Occipital lobe (tissue), 3 donors: ENCODE results near the gene PMVK. TPM values are rescaled to one million over a fixed set of nuclear protein-coding genes. Genes with fewer than 3 reads are reported as not detected.
A peak's percentile ranks its signal among the peaks of the same experiment; 100 is the strongest.

Source experiments
- DNase-seq: peaks from one replicate; lab custom pipeline; 2025; lab: John Stamatoyannopoulos, UW
- small RNA-seq: library from RNA; depleted of rRNA; stranded (forward); fragments of <200 nt; gene quantifications from one replicate; pipeline ENCODE3, GENCODE V24; 2014
- total RNA-seq: library from RNA; depleted of rRNA; stranded (reverse); fragments of >200 nt; gene quantifications from one replicate; pipeline ENCODE4 v1.2.3, GENCODE V29; 2014

Gene PMVK
- total RNA-seq, 1 donor from 2014 or later: 12.0 TPM

DNA sequence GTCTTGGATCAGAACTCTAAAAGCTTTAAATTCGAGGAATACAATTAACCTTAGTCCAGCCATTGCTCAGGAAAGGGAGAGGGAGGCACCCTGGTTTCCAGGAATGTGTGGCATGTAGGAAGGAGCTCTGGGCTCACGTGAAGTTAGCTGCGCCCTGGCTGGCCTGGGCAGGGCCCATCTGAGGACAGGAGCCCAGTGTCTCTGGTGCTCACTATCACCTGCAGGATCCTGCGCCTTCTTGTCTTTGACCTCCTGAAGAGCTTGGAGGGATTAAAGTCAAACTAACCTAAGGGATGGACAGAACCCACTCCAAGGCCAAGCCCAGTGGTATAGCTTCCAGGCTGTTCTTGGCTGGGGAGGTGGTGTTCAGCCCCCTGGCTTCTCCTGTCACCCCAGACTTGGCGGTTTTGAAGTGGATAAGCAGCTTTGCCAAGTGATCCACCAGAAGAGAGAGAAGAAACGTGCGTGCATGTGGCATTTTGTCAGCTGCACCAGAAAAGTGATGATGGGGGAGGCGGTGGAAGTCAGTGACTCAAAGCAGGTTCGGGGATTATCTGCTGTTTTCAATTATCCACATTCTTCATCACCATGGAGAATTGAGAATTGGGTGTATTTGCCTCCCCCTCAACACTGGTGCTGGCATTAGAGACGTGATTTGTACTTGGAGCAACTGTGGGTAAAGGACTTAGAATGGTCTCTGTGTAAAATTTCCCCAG is 54.5 kb downstream of the PMVK start:
- no peak for DNase-seq

DNA sequence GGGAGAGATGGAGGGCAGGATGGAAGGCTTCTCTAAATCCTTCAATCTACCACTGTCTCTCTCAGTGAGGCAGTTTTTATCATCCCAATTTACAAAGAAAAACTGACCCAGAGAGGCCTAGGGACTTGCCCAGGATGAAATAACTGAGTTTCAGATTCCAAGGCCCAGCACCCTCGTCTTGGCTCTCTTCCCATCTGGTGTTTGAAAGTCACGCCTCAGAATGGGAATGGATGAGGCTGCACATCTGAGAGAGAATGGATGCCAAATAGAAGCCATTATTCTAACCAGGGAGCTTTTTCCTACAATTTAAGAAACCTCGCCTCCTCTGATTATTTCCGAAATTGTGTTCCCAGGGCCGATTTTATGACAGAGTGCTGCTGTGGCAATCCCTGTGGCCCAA is 55.8 kb downstream of the PMVK start:
- DNase-seq: no peak

DNA sequence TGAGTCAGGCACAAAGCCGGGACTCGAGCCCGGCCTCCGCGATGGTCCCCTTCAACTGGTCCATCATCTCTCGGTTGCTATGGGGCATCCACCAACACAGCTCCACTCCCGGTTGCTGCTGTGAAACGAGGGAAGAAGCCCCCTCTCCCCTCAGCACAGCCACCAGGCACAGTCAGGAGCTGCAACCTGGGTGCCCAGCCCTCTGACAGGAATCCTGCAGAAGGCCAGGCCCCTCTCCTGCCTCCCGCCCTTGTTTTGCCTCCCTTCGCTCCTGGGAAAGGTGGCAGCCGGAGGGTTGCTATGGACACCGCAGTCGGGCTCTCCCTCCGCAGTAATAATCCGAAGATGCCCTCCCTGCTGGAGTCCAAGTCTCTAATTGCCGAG is 57.5 kb downstream of the PMVK start:
- DNase-seq: no peak

DNA sequence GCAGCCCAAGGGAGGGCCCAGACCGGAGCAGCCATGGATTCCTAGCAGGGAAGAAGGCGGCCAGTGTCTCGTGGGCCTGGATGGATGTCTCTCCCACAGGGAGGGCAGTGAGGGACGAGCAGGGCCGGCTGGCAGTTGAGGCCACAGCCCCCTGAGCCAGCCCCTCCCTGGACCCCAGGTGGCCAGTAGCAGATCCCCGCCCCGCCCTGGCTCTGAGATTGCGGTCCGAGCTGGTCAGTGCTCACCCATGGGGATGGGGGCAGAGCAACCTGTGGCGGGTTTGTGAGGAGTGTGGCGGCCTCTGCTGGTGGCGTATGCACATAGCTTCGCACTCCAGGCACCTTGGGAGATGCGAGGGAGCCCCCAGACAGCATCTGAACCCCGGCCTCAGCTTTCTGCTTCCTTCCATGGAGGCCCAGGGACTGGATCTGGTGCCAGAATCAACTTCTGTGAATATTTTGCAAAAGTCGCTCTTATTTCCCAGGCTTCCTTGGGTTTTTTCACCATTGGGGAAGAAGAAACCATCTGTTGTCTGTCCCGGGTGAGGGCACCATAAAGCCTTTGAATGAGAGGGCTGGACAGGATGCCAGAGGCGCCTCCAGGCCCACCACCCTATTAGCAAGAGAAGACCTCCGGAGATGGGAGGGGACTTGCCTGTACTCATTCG is 58.0 kb downstream of the PMVK start:
- DNase-seq: peak; percentile 59

DNA sequence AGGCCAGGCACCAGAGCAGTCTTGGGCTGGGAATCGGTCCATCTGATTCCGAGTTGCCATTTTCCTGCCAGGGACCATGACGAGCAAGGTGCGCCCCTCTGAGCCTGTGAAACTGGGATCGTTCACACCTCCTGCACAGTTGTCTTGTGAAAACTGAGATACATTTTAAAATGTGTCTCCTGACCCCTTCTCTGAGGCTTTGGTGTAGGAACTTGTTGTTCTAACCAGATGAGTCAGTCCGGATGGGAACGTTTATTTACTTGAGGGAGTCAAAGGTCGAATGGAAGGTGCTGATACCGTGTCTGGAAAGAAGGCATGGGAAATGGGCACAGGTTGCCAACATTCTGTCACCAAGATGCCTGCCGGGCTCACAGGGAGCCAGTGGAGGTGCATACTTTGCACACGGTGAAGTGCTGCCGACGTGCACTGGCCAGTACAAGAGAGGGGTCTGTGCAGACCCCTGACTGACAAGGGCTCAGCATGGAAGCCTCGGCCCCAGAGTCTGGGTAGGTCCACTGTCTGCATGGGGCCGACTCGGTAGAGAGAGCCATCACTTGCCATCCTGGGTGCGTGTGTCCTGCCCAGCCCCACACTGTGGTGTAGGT is 59.0 kb downstream of the PMVK start:
- DNase-seq: no peak

DNA sequence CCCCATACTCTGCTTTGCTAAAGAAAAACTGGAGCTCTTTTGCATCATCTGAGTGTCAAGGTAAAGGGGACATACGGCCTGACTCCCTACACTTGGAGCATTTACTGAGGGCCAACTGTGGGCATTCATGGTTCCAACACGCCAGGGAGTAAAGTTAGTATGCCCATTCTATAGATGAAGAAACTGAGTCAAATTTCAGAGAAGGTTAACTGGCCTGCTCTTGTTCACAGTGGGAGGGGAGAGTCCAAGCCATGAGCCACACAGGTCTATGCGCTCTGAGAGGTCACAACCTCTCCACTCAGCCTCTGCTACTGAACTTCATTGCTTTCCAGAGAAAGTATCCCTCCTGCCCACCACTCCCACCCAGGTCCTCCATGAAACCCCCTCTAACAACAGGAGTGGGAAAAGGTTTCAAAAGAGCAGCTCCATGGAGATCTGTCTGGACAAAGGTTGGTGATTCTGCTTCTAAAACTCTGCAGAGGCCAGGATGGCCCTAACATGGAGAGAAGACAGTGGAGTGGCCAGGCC is 59.6 kb downstream of the PMVK start:
- DNase-seq: no peak

Small RNAs within 50 kb of the gene (small RNA-seq; reads per million reads assigned to genes)
- gene MIR4258 (not detected), gene RF00017 (not detected)

Other genes with a start within 250 kb of the PMVK start
- 3.6 TPM for gene KCNN3, start 66.4 kb downstream of the PMVK start, total RNA-seq
- 25.0 TPM for gene PBXIP1, start 19.4 kb upstream of the PMVK start, total RNA-seq
- 11.2 TPM for gene PYGO2, start 25.1 kb upstream of the PMVK start, total RNA-seq
- gene SHC1, start 34.0 kb upstream of the PMVK start, total RNA-seq: 10.0 TPM
- gene CKS1B, start 38.0 kb upstream of the PMVK start, total RNA-seq: 12.2 TPM
- 17.2 TPM for gene FLAD1, start 46.6 kb upstream of the PMVK start, total RNA-seq
- 2.7 TPM for gene LENEP, start 56.9 kb upstream of the PMVK start, total RNA-seq
- 1.7 TPM for gene ZBTB7B, start 66.1 kb upstream of the PMVK start, total RNA-seq
- gene DCST2, start 97.1 kb upstream of the PMVK start, total RNA-seq: 0.16 TPM
- gene DCST1, start 97.1 kb upstream of the PMVK start, total RNA-seq: not detected
- gene ADAM15, start 114.6 kb upstream of the PMVK start, total RNA-seq: 13.3 TPM
- gene EFNA4, start 127.0 kb upstream of the PMVK start, total RNA-seq: 0.62 TPM
- 7.6 TPM for gene EFNA3, start 142.1 kb upstream of the PMVK start, total RNA-seq
- 2.7 TPM for gene EFNA1, start 191.2 kb upstream of the PMVK start, total RNA-seq
- 6.2 TPM for gene SLC50A1, start 199.1 kb upstream of the PMVK start, total RNA-seq
- gene DPM3, start 203.8 kb upstream of the PMVK start, total RNA-seq: 12.0 TPM
- gene KRTCAP2, start 236.6 kb upstream of the PMVK start, total RNA-seq: 59.0 TPM
- 21.1 TPM for gene TRIM46, start 237.1 kb upstream of the PMVK start, total RNA-seq